AG04450 (cell line): Measurements from ENCODE around the gene PROM2. TPM values are rescaled to one million over a fixed set of nuclear protein-coding genes. Genes with fewer than 3 reads are reported as not detected.

Experiments used
- CTCF ChIA-PET: fragments of 300-600, 350-600 bp; formaldehyde crosslinking; extraction: SDS; loops from one replicate; lab custom pipeline; 2022; ENCODE audit warnings: antibody characterized with exemption, inconsistent platforms; lab: Charles Lee
- POLR2A ChIA-PET: fragments of 350-600 bp; formaldehyde crosslinking; extraction: SDS; loops from one replicate; lab custom pipeline; 2021; ENCODE audit warnings: antibody characterized with exemption, inconsistent platforms; lab: Yijun Ruan, JAX
- DNase-seq: peaks from one replicate; pipeline ENCODE4 v3.0.0-alpha.2; 2011; ENCODE audit warnings: low read depth, low spot score
- H3K27ac ChIP-seq: one replicate; pipeline ENCODE4 v1.5.1; 2012; ENCODE audit warnings: low read depth, low read length, control low read depth
- H3K27me3 ChIP-seq: one replicate; pipeline ENCODE4 v1.6.0; 2012; ENCODE audit warnings: low read length; ENCODE audit not compliant: control insufficient read depth, insufficient read depth
- H3K4me3 ChIP-seq: 2 replicates; pipeline ENCODE4 v1.5.1; 2011; ENCODE audit warnings: mild to moderate bottlenecking, low read depth, low read length, control low read depth
- H3K9me3 ChIP-seq: 2 replicates; pipeline ENCODE4 v1.5.1; 2012; ENCODE audit warnings: low read length; ENCODE audit not compliant: control insufficient read depth, insufficient read depth
- polyA plus RNA-seq: library from polyadenylated mRNA; depleted of rRNA; stranded (reverse); fragments of >200 nt; gene quantifications from 2 replicates; pipeline ENCODE4 v1.2.3, GENCODE V29; 2011
- TF ChIP-seq, protein P1 (sequence below): IDR thresholded peaks from 2 replicates; pipeline ENCODE4 v1.5.1; 2011; ENCODE audit warnings: low read depth, low read length, control low read depth, inconsistent platforms

The PROM2 gene
- polyA plus RNA-seq, 1 experiment, result 0.12 TPM

DNA sequence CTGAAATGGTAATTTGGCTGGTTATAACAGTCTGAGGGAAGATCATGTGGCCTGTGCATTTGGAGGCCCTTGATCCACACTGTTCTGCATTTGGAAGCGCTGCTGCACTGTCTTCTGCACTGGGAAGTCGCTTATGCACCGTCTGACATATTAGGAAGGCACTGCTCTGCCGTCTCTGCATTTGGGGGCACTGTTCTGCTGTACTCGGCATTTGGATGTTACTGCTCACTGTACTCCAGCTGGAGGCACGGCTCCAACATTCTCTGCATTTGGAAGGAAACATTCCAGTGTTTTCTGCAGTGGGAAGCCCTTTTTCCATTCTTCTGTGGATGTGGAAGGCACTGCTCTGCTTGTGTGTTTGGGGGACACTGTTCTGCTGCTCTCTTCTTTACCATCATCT lies 9.6 kb upstream of the PROM2 start:
- TF ChIP-seq, protein P1, sequence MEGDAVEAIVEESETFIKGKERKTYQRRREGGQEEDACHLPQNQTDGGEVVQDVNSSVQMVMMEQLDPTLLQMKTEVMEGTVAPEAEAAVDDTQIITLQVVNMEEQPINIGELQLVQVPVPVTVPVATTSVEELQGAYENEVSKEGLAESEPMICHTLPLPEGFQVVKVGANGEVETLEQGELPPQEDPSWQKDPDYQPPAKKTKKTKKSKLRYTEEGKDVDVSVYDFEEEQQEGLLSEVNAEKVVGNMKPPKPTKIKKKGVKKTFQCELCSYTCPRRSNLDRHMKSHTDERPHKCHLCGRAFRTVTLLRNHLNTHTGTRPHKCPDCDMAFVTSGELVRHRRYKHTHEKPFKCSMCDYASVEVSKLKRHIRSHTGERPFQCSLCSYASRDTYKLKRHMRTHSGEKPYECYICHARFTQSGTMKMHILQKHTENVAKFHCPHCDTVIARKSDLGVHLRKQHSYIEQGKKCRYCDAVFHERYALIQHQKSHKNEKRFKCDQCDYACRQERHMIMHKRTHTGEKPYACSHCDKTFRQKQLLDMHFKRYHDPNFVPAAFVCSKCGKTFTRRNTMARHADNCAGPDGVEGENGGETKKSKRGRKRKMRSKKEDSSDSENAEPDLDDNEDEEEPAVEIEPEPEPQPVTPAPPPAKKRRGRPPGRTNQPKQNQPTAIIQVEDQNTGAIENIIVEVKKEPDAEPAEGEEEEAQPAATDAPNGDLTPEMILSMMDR, result no peak
- ChIA-PET CTCF (no interaction called here), POLR2A (no interaction called here)
- no peak overlapping the region for H3K27ac ChIP-seq
- H3K4me3 ChIP-seq, result no peak overlapping the region
- H3K9me3 ChIP-seq, result no peaks in the 10 kb centered on the region; the same call in 1 of the 2 replicates
- DNase-seq, result no peak
- no peaks in the 10 kb centered on the region for H3K27me3 ChIP-seq

DNA sequence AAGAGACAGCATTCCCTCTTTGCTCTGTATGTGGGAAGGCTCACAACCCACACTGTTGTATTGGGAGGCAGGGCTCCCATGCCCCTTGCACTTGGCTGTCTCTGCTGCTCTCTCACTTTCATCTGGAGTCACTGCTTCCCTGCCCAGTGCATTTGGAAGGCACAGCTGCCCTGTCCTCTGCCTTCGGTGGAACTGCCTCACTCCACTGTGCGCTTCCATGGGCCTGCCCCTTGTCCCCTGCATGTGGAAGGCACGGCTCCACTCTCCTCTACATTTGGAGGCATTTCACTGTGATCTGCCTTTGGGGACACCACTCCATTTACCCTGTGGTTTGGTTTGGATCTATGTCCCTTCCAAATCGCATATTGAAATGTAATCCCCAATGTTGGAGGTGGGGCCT lies 9.1 kb upstream of the PROM2 start:
- ChIA-PET POLR2A (no interaction called here), CTCF (no interaction called here)
- Histone ChIP-seq H3K27ac (no peak overlapping the region), H3K9me3 (no peaks in the 10 kb centered on the region; the same call in 1 of the 2 replicates), H3K27me3 (no peaks in the 10 kb centered on the region), H3K4me3 (no peak overlapping the region)
- no peak for DNase-seq
- TF ChIP-seq, protein P1, result no peak

DNA sequence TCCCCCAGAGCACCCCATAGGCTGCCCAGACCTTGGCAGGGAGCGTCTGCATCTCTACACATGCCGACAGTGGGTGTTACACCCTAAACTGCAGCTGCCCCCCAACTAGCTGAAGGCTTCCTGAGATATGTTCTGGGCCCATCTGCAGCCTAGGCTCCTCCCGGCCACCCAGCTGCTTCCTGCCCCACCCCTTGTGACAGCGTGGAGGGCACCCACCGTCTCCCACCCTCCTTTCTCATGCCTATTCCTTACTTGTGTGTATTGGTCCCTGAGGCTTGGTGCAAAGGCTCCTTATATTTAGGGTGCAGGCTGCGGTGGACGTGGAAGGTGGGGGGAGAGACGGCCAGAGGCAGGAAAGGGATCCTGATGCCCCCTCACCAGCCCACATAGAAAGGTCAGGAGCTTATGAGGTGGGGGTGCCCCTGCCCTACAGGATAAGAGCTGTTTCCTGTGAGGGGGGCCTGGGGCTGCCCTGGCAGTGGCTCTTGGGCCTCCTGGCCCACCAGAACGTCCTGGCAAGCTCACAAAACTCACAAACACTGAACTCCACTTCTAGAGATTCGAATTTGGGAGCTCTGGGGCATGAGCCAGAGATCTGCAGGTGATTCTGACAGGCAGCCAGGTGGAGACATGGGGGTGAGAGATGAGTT lies 7.3 kb upstream of the PROM2 start:
- POLR2A ChIA-PET, result no interaction called here
- TF ChIP-seq, protein P1, result no peak
- H3K27me3 ChIP-seq, result no peaks in the 10 kb centered on the region
- H3K4me3 ChIP-seq, result no peak overlapping the region
- H3K9me3 ChIP-seq, result peaks cover 4% of the 10 kb centered on the region; the same call in 1 of the 2 replicates
- no peak for DNase-seq
- no peak overlapping the region for H3K27ac ChIP-seq
- CTCF ChIA-PET, result no interaction called here

DNA sequence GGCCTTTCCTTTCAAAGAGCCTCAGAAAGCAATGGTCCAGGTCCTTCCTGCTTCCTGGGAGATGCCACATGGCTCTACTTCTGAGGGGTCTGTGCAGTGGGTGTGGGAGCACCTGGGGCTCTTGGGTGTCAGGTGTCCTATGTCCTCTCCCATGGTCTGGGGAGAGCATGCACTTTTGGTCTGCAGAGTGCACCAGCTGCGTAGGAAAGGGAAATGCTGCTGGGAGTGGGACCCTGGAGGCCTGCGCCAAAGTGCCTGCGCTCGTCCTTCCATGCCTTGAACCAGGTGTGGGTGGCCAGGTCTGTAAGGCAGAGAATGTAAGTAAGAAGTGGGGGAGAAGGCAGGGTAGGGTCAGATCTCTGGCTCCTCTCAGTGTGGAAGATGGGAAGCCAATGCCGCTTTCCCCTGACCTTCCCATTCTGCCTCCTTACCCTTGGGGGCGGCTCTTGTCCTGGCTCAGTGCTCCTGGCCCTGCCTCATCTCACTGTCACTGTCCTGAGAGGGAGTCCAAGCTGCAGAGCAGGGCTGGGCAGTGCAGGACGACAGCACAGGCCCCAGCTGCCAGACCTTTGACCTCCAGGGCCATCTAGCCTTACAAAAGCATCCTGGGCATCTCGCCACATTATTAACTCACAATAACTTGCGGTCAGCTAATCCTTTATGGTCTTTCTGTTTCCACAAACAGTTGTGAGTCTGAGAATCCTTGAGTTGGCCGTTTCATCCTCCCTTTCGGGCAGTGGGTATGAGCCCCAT lies 6.6 kb upstream of the PROM2 start:
- H3K9me3 ChIP-seq, result peaks cover 4% of the 10 kb centered on the region; the same call in 1 of the 2 replicates
- TF ChIP-seq, protein P1, result no peak
- no peak overlapping the region for H3K27ac ChIP-seq
- no peak overlapping the region for H3K4me3 ChIP-seq
- POLR2A ChIA-PET, result no interaction called here
- H3K27me3 ChIP-seq, result no peaks in the 10 kb centered on the region
- CTCF ChIA-PET, result no interaction called here
- no peak for DNase-seq
